Vagina (tissue), 2 donors: ENCODE measurements around the gene MT1F.

Experiments used
- CTCF ChIP-seq, 3 experiments: fragments of 450-650 bp in 2 of 3; fragments of 200-600 bp in 1 of 3; sonication (generic) in 1 of 3; IDR thresholded peaks; one replicate each; pipeline ENCODE4 v1.5.1; 2017 to 2019; ENCODE audit warnings: antibody characterized with exemption in 3 of 3, mild to moderate bottlenecking in 2 of 3, moderate library complexity in 2 of 3
- POLR2A ChIP-seq, 2 donors: fragments of 450-650 bp; IDR thresholded peaks; one replicate each; pipeline ENCODE4 v1.6.1; 2017; ENCODE audit warnings: antibody characterized with exemption in 2 of 2, mild to moderate bottlenecking in 2 of 2, moderate library complexity in 2 of 2
- POLR2AphosphoS5 ChIP-seq, 2 donors: sonication (generic); formaldehyde crosslinking; IDR thresholded peaks; one replicate each; pipeline ENCODE4 v1.9.0; 2017; ENCODE audit warnings: antibody characterized with exemption in 2 of 2, mild to moderate bottlenecking in 2 of 2, low read depth in 1 of 2; ENCODE audit not compliant: insufficient read depth in 1 of 2

GRCh38 chr16:56653218-56653617 is 4.5 kb upstream of the MT1F start:
- no peak for TF ChIP-seq POLR2AphosphoS5 (IDR thresholded peaks at IDR 0.05; ENCODE audit: insufficient read depth in 1 of 2, low read depth in 1 of 2)
- no peak for TF ChIP-seq POLR2A (IDR thresholded peaks at IDR 0.05)
- TF ChIP-seq CTCF (IDR thresholded peaks at IDR 0.05), result no peak
